ENCODE data around the gene CTNND1.

DNA sequence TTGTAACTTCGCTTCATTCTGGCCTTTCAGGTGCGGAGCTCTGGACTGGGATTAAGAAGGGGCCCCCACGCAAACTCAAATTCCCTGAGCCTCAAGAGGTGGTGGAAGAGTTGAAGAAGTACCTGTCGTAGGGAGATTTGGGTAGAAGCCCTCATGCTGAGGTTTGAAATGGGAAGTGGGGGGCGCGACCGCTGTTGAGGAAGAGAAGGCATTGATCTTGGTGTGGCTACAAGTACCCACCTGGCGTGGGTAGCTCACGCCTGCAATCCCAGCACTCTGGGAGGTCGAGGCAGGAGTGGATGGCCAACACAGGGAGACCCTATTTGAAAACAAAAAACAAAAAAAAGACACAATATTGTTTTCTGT is 19.5 kb upstream of the CTNND1 start:
- TF ChIP-seq, protein P1, sequence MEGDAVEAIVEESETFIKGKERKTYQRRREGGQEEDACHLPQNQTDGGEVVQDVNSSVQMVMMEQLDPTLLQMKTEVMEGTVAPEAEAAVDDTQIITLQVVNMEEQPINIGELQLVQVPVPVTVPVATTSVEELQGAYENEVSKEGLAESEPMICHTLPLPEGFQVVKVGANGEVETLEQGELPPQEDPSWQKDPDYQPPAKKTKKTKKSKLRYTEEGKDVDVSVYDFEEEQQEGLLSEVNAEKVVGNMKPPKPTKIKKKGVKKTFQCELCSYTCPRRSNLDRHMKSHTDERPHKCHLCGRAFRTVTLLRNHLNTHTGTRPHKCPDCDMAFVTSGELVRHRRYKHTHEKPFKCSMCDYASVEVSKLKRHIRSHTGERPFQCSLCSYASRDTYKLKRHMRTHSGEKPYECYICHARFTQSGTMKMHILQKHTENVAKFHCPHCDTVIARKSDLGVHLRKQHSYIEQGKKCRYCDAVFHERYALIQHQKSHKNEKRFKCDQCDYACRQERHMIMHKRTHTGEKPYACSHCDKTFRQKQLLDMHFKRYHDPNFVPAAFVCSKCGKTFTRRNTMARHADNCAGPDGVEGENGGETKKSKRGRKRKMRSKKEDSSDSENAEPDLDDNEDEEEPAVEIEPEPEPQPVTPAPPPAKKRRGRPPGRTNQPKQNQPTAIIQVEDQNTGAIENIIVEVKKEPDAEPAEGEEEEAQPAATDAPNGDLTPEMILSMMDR (IDR thresholded peaks at IDR 0.05; ENCODE audit: insufficient read depth, low read length, poor library complexity, severe bottlenecking): no peak
- TF ChIP-seq EZH2phosphoT487 (conservative IDR thresholded peaks at IDR 0.05; ENCODE audit: low read length): no peak

All from SU-DHL-6 (cell line).